Endothelial cell of umbilical vein (primary cell): Measurements from ENCODE around the gene LRRC8B.

ENCODE experiments used
- CTCF ChIP-seq, 2 donors: IDR thresholded peaks; 1 replicate in 1 of 2; 2 replicates in 1 of 2; pipeline ENCODE4 v1.5.1; 2011; ENCODE audit warnings: low read length in 2 of 2, mild to moderate bottlenecking in 2 of 2, moderate library complexity in 2 of 2, control low read depth in 1 of 2, inconsistent platforms in 1 of 2, low read depth in 1 of 2; ENCODE audit not compliant: insufficient read depth in 1 of 2; ENCODE audit errors: extremely low read depth in 1 of 2
- EZH2 ChIP-seq: IDR thresholded peaks from 2 replicates; pipeline ENCODE4 v1.6.1; 2012; ENCODE audit warnings: borderline replicate concordance, low read depth, mild to moderate bottlenecking, moderate library complexity, low read length, inconsistent platforms; ENCODE audit not compliant: severe bottlenecking
- FOS ChIP-seq: IDR thresholded peaks from 2 replicates; pipeline ENCODE4 v1.6.1; 2011; ENCODE audit warnings: mild to moderate bottlenecking, low read length, moderate library complexity, borderline replicate concordance; ENCODE audit not compliant: insufficient read depth
- JUN ChIP-seq: IDR thresholded peaks from 2 replicates; pipeline ENCODE4 v1.6.1; 2011; ENCODE audit warnings: borderline replicate concordance, low read depth; ENCODE audit not compliant: insufficient read length, insufficient read depth
- MAX ChIP-seq: IDR thresholded peaks from 2 replicates; pipeline ENCODE4 v1.6.1; 2011; ENCODE audit not compliant: insufficient read depth, insufficient read length
- MYC ChIP-seq: IDR thresholded peaks from one replicate; pipeline ENCODE4 v1.6.1; 2011; ENCODE audit warnings: mild to moderate bottlenecking, low read depth, low read length
- POLR2A ChIP-seq: IDR thresholded peaks from 2 replicates; pipeline ENCODE4 v1.6.1; 2012; ENCODE audit warnings: low read depth, mild to moderate bottlenecking, control low read depth, low read length
- POLR2AphosphoS5 ChIP-seq: IDR thresholded peaks from 2 replicates; pipeline ENCODE4 v1.6.1; 2012; ENCODE audit warnings: low read depth, mild to moderate bottlenecking, control low read depth, low read length, moderate library complexity; ENCODE audit not compliant: insufficient read depth

- TF ChIP-seq EZH2: no peak
- no peak for TF ChIP-seq FOS
- TF ChIP-seq JUN: no peak
- TF ChIP-seq POLR2AphosphoS5: no peak
- peak; percentile 61 to 67 for TF ChIP-seq CTCF (IDR thresholded peaks at IDR 0.05; ENCODE audit: extremely low read depth in 1 of 2, insufficient read depth in 1 of 2, low read depth in 1 of 2, low read length in 2 of 2)
- no peak for TF ChIP-seq MAX
- no peak for TF ChIP-seq POLR2A
- no peak for TF ChIP-seq MYC
Observed at GRCh38 chr1:89483010-89483756, 41.4 kb upstream of the LRRC8B start.
